DMS53 (cell line): ENCODE measurements around the gene ACOT11.
"Not testable (repeated sequence)": the region's sequence is repeated elsewhere in the genome, so short reads cannot be mapped to it uniquely, and the experiment has no call there.

Experiments
- DNase-seq: peaks from one replicate; lab custom pipeline; 2025; lab: John Stamatoyannopoulos, UW

Gene ACOT11

GRCh38 chr1:54547601-54548388 is at the start of gene ACOT11:
ACOT11 (plus strand) TSS chr1:54548228; CDS start chr1:54548310, 82 bp downstream.
- no peak for DNase-seq

GRCh38 chr1:54498383-54499096 is 49.5 kb upstream of the ACOT11 start:
- DNase-seq, result peak; percentile 57

GRCh38 chr1:54499097-54499359 is 49.0 kb upstream of the ACOT11 start:
- DNase-seq, result no peak

GRCh38 chr1:54499360-54500106 is 48.5 kb upstream of the ACOT11 start:
- DNase-seq, result peak; percentile 89

GRCh38 chr1:54500107-54500431 is 48.0 kb upstream of the ACOT11 start:
- peak; percentile 86 for DNase-seq

- DNase-seq, result no peak
Observed at GRCh38 chr1:54501849-54502248, 46.2 kb upstream of the ACOT11 start.

GRCh38 chr1:54502342-54502741 is 45.7 kb upstream of the ACOT11 start:
- DNase-seq, result no peak

GRCh38 chr1:54506594-54506993 is 41.4 kb upstream of the ACOT11 start:
- peak; percentile 28 for DNase-seq

- DNase-seq, result no peak
Observed at GRCh38 chr1:54507033-54507870, 40.8 kb upstream of the ACOT11 start.

GRCh38 chr1:54510715-54511270 is 37.2 kb upstream of the ACOT11 start:
- no peak for DNase-seq

- not testable (repeated sequence) for DNase-seq
Observed at GRCh38 chr1:54513921-54514580, 34.0 kb upstream of the ACOT11 start.

GRCh38 chr1:54516249-54516920 is 31.6 kb upstream of the ACOT11 start:
- peak; percentile 46 for DNase-seq

- no peak for DNase-seq
Observed at GRCh38 chr1:54517496-54517895, 30.5 kb upstream of the ACOT11 start.

GRCh38 chr1:54518489-54518888 is 29.5 kb upstream of the ACOT11 start:
- no peak for DNase-seq

- peak; percentile 67 for DNase-seq
Observed at GRCh38 chr1:54519709-54520108, 28.3 kb upstream of the ACOT11 start.

GRCh38 chr1:54520631-54521321 is 27.3 kb upstream of the ACOT11 start:
- DNase-seq, result no peak

GRCh38 chr1:54526565-54526964 is 21.5 kb upstream of the ACOT11 start:
- DNase-seq, result not testable (repeated sequence)

GRCh38 chr1:54528613-54529012 is 19.4 kb upstream of the ACOT11 start:
- DNase-seq, result no peak

GRCh38 chr1:54532033-54532432 is 16.0 kb upstream of the ACOT11 start:
- DNase-seq, result no peak

GRCh38 chr1:54536656-54537055 is 11.4 kb upstream of the ACOT11 start:
- DNase-seq, result not testable (repeated sequence)
